Measurements from ENCODE around the gene GRIA1.

GRIA1 gene

GRCh38 chr5:153792305-153792704 lies 301.8 kb downstream of the GRIA1 start:
- no peaks in the 10 kb centered on the region for H3K27me3 ChIP-seq (ENCODE audit: low read depth, low read length)

GRCh38 chr5:153793699-153794098 lies 303.2 kb downstream of the GRIA1 start:
- Histone ChIP-seq H3K36me3 (replicated peaks; ENCODE audit: low read depth, low read length) (no peaks in the 10 kb centered on the region), H4K20me1 (ENCODE audit: insufficient read depth, low read length) (no peaks in the 10 kb centered on the region), H3K27ac (ENCODE audit: low read length) (no peak overlapping the region), H2AFZ (ENCODE audit: low read depth, low read length) (no peak overlapping the region), H3K9me3 (ENCODE audit: insufficient read depth, low read length) (no peaks in the 10 kb centered on the region), H3K79me2 (ENCODE audit: low read length) (no peaks in the 10 kb centered on the region), H3K4me1 (ENCODE audit: low read length) (no peaks in the 10 kb centered on the region), H3K4me3 (ENCODE audit: low read length) (no peak overlapping the region), H3K27me3 (ENCODE audit: low read depth, low read length) (no peaks in the 10 kb centered on the region), H3K9ac (ENCODE audit: low read length) (no peak overlapping the region), H3K4me2 (ENCODE audit: low read length) (no peak overlapping the region)
- no peak for TF ChIP-seq CTCF (IDR thresholded peaks at IDR 0.05; ENCODE audit: low read depth, low read length)

More at GRCh38 chr5:153792305-153792704, 301.8 kb downstream of the GRIA1 start:
- Histone ChIP-seq H3K4me2 (ENCODE audit: low read length) (no peak overlapping the region), H3K36me3 (replicated peaks; ENCODE audit: low read depth, low read length) (no peaks in the 10 kb centered on the region), H3K4me1 (ENCODE audit: low read length) (no peaks in the 10 kb centered on the region), H4K20me1 (ENCODE audit: insufficient read depth, low read length) (no peaks in the 10 kb centered on the region), H3K9ac (ENCODE audit: low read length) (no peak overlapping the region), H3K4me3 (ENCODE audit: low read length) (no peak overlapping the region), H2AFZ (ENCODE audit: low read depth, low read length) (no peak overlapping the region), H3K9me3 (ENCODE audit: insufficient read depth, low read length) (no peaks in the 10 kb centered on the region), H3K79me2 (ENCODE audit: low read length) (no peaks in the 10 kb centered on the region), H3K27ac (ENCODE audit: low read length) (no peak overlapping the region)
- TF ChIP-seq CTCF (IDR thresholded peaks at IDR 0.05; ENCODE audit: low read depth, low read length) (no peak), EZH2phosphoT487 (IDR thresholded peaks at IDR 0.05; ENCODE audit: low read depth) (no peak)

- Histone ChIP-seq H3K4me3 (ENCODE audit: low read length) (no peak overlapping the region), H3K9ac (ENCODE audit: low read length) (no peak overlapping the region), H3K27ac (ENCODE audit: low read length) (no peak overlapping the region), H4K20me1 (ENCODE audit: insufficient read depth, low read length) (no peaks in the 10 kb centered on the region), H3K4me1 (ENCODE audit: low read length) (no peaks in the 10 kb centered on the region), H3K79me2 (ENCODE audit: low read length) (no peaks in the 10 kb centered on the region), H3K4me2 (ENCODE audit: low read length) (no peak overlapping the region), H3K9me3 (ENCODE audit: insufficient read depth, low read length) (no peaks in the 10 kb centered on the region), H3K27me3 (ENCODE audit: low read depth, low read length) (no peaks in the 10 kb centered on the region), H3K36me3 (replicated peaks; ENCODE audit: low read depth, low read length) (no peaks in the 10 kb centered on the region), H2AFZ (ENCODE audit: low read depth, low read length) (no peak overlapping the region)
- no peak for TF ChIP-seq CTCF (IDR thresholded peaks at IDR 0.05; ENCODE audit: low read depth, low read length)
- TF ChIP-seq EZH2phosphoT487 (IDR thresholded peaks at IDR 0.05; ENCODE audit: low read depth), result no peak
Observed at GRCh38 chr5:153794327-153794726, 303.9 kb downstream of the GRIA1 start.

- TF ChIP-seq EZH2phosphoT487 (IDR thresholded peaks at IDR 0.05; ENCODE audit: low read depth) (no peak), CTCF (IDR thresholded peaks at IDR 0.05; ENCODE audit: low read depth, low read length) (no peak)
- H3K4me1 ChIP-seq (ENCODE audit: low read length), result no peaks in the 10 kb centered on the region
Observed at GRCh38 chr5:153796527-153796926, 306.1 kb downstream of the GRIA1 start.

More at GRCh38 chr5:153796527-153796926, 306.1 kb downstream of the GRIA1 start:
- H2AFZ ChIP-seq (ENCODE audit: low read depth, low read length), result no peak overlapping the region
- H3K79me2 ChIP-seq (ENCODE audit: low read length), result no peaks in the 10 kb centered on the region
- no peaks in the 10 kb centered on the region for H3K27me3 ChIP-seq (ENCODE audit: low read depth, low read length)
- no peak overlapping the region for H3K27ac ChIP-seq (ENCODE audit: low read length)
- H3K4me3 ChIP-seq (ENCODE audit: low read length), result no peak overlapping the region
- no peaks in the 10 kb centered on the region for H4K20me1 ChIP-seq (ENCODE audit: insufficient read depth, low read length)
- no peaks in the 10 kb centered on the region for H3K36me3 ChIP-seq (replicated peaks; ENCODE audit: low read depth, low read length)
- H3K4me2 ChIP-seq (ENCODE audit: low read length), result no peak overlapping the region
- H3K9ac ChIP-seq (ENCODE audit: low read length), result no peak overlapping the region
- H3K9me3 ChIP-seq (ENCODE audit: insufficient read depth, low read length), result no peaks in the 10 kb centered on the region
